Glomerular endothelial cell (primary cell): ENCODE measurements around the gene OR4D10. TPM values are rescaled to one million over a fixed set of nuclear protein-coding genes. Genes with fewer than 3 reads are reported as not detected.
"Not testable (repeated sequence)": the region's sequence is repeated elsewhere in the genome, so short reads cannot be mapped to it uniquely, and the experiment has no call there.

ENCODE experiments used
- DNase-seq: peaks from one replicate; pipeline ENCODE4 v3.0.0-alpha.2; 2011; ENCODE audit warnings: low read depth, low spot score; ENCODE audit errors: extremely low read depth
- total RNA-seq: library from RNA; depleted of rRNA; stranded (reverse); fragments of >200 nt; gene quantifications from 2 replicates; pipeline ENCODE4 v1.2.3, GENCODE V29; 2015

OR4D10 gene
- not detected in 2 replicates for total RNA-seq

DNA sequence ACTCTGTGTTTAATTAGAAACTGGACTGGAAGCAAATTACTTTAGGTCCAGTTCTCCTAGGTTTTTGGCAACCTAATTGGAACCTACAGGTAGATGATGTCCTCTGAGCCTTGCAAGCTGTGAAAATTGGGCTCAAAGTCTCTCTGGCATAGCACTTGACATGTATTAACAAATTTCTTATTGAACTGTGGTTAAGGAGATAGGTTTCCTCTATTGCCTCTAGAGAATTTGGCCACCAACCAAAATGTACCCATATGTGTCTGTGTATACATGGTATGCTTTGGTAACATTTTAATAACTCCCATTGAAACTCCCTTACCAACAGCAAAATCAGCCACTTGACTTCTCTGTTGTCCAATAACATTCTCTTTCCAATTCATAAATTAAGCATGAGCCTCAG, at the start of gene OR4D10:
Gene OR4D10 (plus strand): TSS at position 301 of the 400 bp plus-strand sequence. CDS start 4,115 bp downstream, outside the sequence.
- no peak for DNase-seq

DNA sequence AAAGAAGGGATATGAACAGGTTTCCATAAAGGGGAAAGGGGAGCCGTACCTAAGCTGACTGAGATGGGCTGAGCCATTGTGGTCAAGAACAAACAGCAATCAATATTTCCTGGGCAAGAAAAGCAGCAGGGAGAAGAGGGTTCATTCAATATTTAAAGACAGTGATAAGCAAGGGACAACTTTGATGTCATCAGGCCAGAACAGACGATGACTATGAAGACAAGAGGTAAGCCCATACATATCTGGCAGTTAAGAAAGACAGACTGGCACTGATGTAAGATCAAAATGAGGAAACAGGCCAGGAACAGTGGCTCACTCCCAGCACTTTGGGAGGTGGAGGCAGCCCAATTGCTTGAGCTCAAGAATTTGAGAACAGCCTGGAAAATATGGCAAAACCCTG, 49.3 kb upstream of the OR4D10 start:
- no peak for DNase-seq

DNA sequence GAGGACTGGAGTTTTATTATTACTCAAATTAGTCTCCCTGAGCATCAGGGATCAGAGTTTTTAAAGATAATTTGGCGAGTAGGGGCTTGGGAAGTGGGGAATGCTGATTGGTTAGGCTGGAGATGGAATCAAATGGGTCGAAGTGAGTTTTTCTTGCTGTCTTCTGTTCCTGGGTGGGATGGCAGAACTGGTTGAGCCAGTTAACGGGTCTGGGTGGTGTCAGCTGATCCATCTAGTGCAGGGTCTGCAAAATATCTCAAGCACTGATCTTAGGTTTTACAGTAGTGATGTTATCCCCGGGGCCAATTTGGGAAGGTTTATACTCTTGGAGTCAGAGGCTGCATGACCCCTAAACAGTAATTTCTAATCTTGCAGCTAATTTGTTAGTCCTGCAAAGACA, 48.0 kb upstream of the OR4D10 start:
- DNase-seq = no peak

DNA sequence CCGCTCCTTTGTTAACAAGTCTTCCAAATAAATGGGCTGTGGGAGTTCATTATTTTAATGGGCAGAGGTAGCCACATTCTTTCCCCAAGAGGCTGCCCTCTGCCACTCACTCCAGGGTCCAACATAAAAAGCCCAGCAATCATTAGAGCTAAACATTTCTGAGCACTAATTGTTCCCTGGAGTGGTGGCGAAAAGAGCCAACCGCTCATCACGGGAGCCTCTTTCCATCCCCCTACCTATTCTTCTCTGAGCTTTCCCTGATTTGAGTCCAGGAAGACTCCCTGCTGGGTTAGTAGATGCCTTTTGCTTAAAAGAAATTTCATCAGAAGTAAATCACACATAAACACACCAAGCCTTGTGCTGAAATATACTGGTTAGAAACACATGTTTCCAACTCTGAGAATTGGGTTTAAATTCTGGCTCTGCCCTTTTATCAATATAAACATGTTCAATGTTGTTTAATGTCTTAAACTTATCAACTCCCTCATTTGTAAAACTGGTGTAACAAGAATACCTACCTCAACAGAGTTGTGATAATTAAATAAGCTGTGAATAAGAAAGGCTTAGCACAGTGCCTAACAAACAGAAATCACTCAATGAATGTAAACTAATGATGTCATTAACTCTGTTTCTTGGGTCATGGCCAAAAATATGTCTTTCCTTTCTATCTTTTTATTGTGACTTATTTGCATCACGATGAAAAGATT, 46.6 kb upstream of the OR4D10 start, which contains the start of gene OR5A2:
Gene OR5A2 (minus strand): TSS at position 53 of the 707 bp plus-strand sequence. CDS start 3,460 bp downstream, outside the sequence.
- DNase-seq = no peak

DNA sequence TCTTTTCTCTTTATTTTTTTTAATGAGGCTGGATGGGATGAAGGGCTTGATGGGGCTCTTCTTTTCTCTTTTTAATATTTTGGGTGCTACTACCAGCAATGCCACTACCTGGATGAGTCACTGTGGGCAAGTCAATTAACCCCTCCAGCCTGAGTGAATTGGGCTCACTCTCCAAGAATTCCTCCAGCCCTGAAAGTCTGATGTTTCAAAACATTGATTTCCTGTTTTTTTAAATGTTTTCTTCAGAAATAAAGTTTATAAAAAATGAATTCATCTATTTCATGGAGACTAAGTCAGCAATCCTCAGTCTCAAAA, 46.1 kb upstream of the OR4D10 start:
- no peak for DNase-seq

DNA sequence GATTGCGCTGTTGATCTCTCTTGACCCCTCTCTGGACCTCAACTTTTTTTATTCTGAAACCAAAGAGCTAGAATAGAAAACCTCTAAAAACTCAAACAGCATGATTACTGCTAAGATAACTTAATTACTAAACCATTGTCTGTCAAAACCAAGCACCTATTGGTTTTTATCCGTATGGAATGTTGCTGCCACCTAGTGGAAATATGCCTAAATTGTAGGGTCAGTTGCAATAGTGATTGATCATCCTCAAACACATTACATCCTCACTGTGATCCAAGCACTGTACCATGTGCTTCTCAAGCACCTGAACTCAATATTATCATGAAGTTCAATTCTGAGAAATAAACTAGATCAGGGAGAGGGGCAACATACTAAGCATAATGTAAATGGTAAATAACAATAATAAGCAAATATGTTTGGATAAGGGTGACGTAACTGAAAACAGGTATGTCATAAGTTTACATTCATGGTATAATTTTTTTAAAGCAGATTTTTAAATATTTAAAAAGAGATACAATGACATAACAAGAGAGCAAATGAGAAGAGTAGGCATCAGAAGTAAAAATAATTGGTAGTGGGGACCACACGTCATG, 43.1 kb upstream of the OR4D10 start:
- peak; percentile 33 for DNase-seq

DNA sequence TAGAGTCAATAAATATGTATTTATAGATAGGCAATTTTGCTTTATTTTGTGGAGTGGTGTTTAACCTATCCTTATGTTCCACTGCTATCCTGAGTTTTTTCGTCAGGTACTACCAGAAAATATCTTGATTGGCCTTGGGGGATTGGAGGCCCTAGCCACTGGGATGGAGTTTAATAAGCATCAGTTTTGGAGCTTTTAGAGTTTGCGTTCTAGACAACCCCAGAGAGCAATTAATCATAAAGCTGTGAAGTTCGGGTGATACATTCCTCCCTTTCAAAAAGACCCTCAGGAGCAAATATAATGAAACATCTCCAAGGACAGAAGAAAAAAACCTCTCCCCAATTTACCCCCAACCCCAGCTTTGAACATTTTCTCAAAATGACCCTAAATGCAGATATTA, 36.9 kb upstream of the OR4D10 start, which contains the start of gene OR5A1:
Gene OR5A1 (plus strand): TSS at position 301 of the 400 bp plus-strand sequence. CDS start 6,700 bp downstream, outside the sequence.
- no peak for DNase-seq

DNA sequence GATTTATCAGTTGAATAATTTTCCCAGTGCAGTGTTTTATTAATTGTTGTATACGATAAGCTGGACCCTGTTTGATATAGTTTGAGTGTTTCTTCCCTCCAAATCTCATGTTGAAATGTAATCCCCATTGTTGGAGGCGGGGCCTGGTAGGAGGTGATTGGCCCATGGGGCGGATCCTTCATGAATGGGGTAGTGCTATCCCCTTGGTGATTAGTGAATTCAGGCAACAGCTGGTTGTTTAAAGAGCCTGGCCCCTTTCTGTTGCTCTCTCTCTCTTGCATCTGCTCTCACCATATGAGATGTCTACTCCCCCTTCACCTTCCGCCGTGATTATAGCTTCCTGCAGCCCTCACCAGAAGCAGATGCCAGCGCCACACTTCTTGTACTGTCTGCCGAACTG, 35.3 kb upstream of the OR4D10 start:
- no peak for DNase-seq

DNA sequence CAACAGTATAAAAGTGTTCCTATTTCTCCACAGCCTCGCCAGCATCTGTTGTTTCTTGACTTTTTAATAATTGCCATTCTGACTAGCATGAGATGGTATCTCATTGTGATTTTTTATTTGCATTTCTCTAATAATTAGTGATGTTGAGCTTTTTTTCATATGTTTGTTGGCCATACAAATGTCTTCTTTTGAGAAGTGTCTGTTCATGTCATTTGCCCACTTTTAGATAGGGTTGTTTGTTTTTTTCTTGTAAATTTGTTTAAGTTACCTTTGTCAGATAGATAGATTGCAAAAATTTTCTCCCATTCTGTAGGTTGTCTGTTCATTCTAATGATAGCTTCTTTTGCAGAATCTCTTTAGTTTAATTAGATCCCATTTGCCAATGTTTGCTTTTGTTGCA, 27.5 kb upstream of the OR4D10 start:
- not testable (repeated sequence) for DNase-seq

DNA sequence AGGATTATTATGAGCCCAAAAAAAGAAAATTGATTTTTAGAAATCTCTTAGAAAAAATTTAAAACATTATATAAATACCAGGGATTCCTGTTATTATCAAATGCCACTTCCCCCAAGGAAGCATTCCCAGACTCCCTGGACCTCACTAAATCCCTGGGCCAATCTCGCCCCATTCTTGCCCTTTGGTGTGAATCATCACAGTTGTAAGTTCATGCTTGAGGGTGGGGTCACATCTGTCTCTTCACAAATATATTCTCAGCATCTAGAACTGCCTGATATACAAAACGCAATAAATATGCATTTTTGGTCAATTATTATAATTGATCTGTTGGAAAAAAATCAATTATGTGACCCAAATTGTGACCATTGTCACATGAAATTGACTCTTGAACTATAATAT, 24.6 kb upstream of the OR4D10 start:
- no peak for DNase-seq

DNA sequence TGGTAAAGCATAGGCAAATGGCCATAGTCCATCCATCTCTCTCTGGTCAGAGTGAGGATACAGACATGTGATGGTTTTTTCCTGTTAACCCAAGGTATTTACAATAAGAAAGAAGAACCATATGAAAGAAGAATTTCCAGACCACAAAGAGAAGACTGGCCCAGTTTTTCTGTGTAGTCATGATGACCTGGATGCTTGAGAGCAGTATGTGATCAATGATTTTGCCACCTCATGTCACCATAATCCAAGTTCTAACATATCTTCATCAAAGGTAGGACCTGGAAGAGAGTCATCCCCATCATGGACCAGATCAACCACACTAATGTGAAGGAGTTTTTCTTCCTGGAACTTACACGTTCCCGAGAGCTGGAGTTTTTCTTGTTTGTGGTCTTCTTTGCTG, 16.5 kb upstream of the OR4D10 start, which contains the start of gene OR4D6:
Gene OR4D6 (plus strand): TSS at position 301 of the 400 bp plus-strand sequence. CDS start 0 bp downstream, at position 301.
- DNase-seq = no peak

DNA sequence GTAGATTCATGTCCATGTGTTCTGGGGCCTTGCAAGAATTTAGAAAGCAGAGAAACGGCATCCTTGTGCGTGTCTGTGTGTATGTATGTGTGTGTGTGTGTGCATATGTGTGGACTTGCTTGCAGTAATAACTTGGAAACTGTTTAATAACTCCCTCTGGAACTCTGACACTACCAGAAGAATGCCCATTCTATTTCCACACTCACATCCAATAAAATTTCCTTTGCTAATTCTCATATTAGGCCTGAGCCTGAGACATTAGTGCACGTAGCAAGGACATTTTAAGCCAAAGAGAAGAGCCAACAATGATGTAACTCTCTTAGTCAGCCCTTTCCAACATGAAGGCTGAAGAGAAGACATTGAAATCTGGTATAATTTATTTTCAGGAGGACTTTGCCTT, 13.2 kb upstream of the OR4D10 start:
- no peak for DNase-seq

DNA sequence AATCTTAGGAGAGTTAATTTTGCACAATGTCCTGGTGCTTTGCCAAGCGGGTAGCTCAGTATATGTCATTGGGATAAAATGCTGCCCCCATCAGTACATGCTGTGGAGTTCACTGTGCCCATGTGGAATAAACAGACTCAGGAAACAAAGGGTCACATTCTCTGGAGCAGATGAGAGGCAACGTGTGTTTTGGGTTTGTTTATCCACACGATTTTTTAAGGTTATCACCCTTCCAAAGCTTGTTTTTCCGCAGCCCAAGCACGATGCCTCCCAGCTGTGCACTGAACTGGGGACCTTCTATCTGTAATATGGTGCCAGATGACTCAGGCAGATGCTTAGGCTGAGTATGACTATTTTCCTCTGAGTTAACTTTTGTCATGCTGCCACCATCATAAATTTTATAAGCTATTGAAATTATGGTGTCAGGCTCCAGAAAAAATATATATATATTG, 9.9 kb upstream of the OR4D10 start:
- DNase-seq = no peak

DNA sequence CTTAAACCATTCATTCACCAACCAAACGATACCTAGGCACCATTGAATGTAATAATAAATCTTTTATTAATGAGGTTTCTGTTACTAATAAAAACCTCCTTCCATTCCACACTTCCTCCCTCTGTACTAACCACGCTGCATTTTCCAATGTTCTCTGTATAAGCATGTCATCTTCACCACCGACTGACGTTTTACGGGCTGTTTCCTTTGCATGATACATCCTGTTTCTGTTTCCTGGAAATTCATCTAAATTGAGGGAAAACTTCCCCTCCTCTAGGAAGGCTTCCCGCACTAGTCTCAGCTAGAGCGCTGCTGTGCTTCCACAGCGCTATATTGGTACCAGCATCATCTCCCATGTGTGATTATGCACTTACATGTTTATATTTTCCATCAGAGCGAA, 2.1 kb downstream of the OR4D10 start:
- no peak for DNase-seq

DNA sequence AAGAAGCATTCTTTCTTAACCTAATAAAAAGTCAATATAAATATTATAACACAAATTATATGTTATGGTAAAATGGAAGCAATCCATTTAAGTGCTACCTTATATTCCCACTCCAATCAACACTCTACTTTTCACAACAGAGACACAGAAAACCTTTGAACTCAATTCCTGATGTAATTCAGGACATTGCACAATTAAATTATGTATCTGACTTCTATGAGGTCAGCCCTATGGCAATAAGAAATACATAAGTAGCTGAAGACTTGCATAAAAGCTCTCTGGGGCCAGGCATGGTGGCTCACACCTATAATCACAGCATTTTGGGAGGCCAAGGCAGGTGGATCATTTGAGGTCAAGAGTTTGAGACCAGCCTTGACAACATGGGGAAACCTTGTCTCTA, 6.8 kb downstream of the OR4D10 start:
- DNase-seq = no peak

DNA sequence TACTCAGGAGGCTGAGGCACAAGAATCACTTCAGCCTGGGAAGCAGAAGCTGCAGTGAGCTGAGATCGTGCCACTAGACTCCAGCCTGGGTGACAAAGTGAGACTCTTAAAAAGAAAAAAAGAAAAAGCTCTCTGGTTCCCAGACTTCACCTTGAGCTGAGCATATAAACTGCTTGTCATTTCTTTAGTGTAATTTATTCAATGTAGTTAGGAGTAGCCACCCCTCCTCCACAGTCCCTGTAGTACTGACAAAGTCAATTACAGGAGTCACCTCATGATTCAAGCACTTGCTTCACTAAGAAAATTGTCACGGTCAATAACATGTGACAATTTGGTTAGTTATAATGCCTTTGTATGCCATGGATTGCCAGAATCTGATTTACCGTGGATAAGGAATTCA, 7.2 kb downstream of the OR4D10 start:
- DNase-seq = no peak

DNA sequence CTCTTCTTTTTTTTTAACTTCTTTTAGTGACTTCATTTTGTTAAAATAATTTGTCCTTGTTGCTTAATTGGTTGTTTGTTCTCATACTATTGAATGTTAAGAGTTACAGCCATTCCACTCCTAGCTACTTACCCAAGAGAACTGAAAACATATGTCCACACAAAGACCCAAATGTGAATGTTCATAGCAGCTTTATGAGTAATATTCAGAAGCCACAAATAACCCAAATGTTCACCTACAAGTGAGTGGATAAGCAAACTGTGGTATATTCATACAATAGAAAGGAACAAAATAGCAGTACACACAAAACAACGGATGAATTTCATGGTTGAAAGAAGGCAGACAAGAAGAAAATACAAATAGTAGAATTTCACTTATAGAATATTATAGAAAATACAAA, 28.8 kb downstream of the OR4D10 start:
- no peak for DNase-seq

DNA sequence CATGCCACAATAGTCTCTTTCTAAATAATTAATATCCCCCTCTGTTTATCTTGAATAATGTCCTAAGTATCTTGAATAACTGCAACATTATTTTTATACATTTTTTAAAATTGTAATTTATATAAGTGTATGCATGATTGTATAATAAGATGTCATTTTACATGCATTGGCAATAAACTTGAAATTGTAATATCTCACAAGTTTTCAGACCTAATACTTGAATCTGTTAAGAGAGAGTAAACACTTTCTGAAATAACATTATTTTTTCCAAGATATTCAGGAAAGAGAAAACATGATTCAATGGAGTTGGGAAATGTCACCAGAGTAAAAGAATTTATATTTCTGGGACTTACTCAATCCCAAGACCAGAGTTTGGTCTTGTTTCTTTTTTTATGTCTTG, 30.2 kb downstream of the OR4D10 start, which contains the start of gene OR4D11:
Gene OR4D11 (plus strand): TSS at position 301 of the 400 bp plus-strand sequence. CDS start 0 bp downstream, at position 301.
- DNase-seq = no peak

DNA sequence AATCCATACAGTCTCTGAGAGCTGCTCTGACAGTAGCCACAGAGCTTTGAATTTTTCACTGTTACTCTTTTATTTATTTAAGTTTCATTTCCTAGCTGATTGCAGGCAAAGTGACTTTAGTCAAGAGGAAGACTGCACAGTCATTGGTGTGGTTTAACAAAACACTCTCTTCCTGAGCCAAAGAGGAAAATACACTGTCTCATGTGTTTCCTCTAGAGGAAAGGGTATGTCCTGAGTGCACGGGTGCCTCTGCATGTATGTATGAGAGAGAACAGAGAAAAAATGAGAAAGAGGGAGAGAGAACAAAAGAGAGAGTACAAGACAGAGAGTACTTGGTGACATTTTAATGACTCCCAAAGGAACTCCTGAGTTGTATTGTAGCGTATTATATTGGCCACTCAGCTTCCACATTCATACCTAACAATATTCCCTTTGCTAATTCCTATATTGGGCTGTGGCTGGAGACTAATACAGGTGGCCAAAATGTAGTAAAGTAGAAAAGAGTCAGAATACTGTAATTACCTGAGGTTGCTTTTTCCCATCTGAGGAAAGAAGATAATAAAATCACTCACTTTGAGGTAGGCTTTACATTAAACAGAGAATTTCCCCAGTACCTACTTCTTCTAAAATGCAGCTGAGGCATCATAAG, 38.0 kb downstream of the OR4D10 start, which contains the start of gene OR4D9:
Gene OR4D9 (plus strand): TSS at position 599 of the 649 bp plus-strand sequence. CDS start 3,374 bp downstream, outside the sequence.
- DNase-seq = no peak

DNA sequence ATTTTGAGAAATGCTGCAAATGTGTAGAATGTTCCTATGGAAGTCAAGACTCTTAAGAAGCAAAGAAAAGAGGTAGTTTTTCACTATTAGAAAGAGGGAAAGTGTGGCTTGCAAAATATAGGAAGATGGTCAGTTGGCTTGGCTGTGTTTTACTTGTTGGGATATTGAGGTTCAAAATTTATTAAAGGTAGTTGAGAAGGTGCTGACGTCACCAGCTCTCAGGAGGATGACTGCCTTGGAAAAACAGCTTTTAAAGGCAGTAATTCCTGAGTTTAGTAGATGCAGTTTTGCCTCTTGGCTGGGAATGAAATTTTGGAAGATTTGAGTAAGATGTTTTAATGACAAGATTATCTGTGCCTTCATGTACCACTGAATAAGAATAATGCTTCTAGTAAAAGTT, 38.6 kb downstream of the OR4D10 start:
- DNase-seq = no peak

DNA sequence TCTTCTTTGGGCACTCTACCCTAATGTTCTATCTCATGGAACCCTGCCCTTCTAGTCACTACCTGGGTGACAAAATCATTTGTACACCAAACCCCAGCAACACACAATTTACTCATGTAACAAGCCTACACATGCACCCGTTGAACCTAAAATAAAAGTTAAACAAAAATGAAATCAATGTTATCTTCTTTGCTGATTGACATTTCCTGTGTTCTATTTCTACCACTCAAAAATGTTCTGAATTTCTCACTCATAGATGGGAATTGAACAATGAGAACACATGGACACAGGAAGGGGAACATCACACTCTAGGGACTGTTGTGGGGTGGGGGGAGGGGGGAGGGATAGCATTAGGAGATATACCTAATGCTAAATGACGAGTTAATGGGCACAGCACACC, 47.0 kb downstream of the OR4D10 start:
- DNase-seq = not testable (repeated sequence)
